ENCODE measurements around the gene NANP. TPM values are rescaled to one million over a fixed set of nuclear protein-coding genes. Genes with fewer than 3 reads are reported as not detected.
"Not testable (repeated sequence)": the region's sequence is repeated elsewhere in the genome, so short reads cannot be mapped to it uniquely, and the experiment has no call there.

The NANP gene
- total RNA-seq, 2 donors from 2014 or later, result 6.5 to 10.4 TPM

- no peaks in the 10 kb centered on the region for H3K36me3 Mint-ChIP-seq (ENCODE audit: low read depth)
- Histone ChIP-seq H3K27ac (ENCODE audit: low read depth, low read length) (no peak overlapping the region), H3K36me3 (ENCODE audit: control insufficient read depth, insufficient read depth, low read length) (no peaks in the 10 kb centered on the region), H3K9me3 (ENCODE audit: control insufficient read depth, low read length) (no peaks in the 10 kb centered on the region), H3K9ac (ENCODE audit: extremely low read depth, low read length, poor library complexity, severe bottlenecking) (no peak overlapping the region), H3K4me3 (ENCODE audit: low read length) (no peak overlapping the region), H3K4me1 (ENCODE audit: control insufficient read depth, insufficient read depth, low read length) (no peaks in the 10 kb centered on the region), H3K27me3 (ENCODE audit: control insufficient read depth, insufficient read depth, low read length, poor library complexity, severe bottlenecking) (no peaks in the 10 kb centered on the region)
- H3K9me3 Mint-ChIP-seq, result no peaks in the 10 kb centered on the region
- DNase-seq, result no peak
- no peak overlapping the region for H3K27ac Mint-ChIP-seq
- H3K4me1 Mint-ChIP-seq, result no peaks in the 10 kb centered on the region
- H3K27me3 Mint-ChIP-seq (ENCODE audit: insufficient read depth), result no peaks in the 10 kb centered on the region
- TF ChIP-seq CTCF (conservative IDR thresholded peaks at IDR 0.05), result no peak
- 92% methylated on average over 2 of the region's 2 CpGs; no CpG with 5 or more reads in 1 of the 2 experiments for WGBS, 2 experiments (ENCODE audit: insufficient coverage in 1 of 2, insufficient read length in 1 of 2)
- no peak overlapping the region for H3K4me3 Mint-ChIP-seq
Observed at GRCh38 chr20:25601659-25602058, 22.2 kb downstream of the NANP start.

- H3K4me3 Mint-ChIP-seq, result no peak overlapping the region
- no peaks in the 10 kb centered on the region for H3K27me3 Mint-ChIP-seq (ENCODE audit: insufficient read depth)
- 90 to 91% methylated on average over 7 to 10 of the region's 10 CpGs for WGBS, 2 experiments (ENCODE audit: insufficient coverage in 1 of 2, insufficient read length in 1 of 2)
- Histone ChIP-seq H3K27me3 (ENCODE audit: control insufficient read depth, insufficient read depth, low read length, poor library complexity, severe bottlenecking) (no peaks in the 10 kb centered on the region), H3K9ac (ENCODE audit: extremely low read depth, low read length, poor library complexity, severe bottlenecking) (no peak overlapping the region), H3K36me3 (ENCODE audit: control insufficient read depth, insufficient read depth, low read length) (no peaks in the 10 kb centered on the region), H3K4me1 (ENCODE audit: control insufficient read depth, insufficient read depth, low read length) (no peaks in the 10 kb centered on the region), H3K9me3 (ENCODE audit: control insufficient read depth, low read length) (no peaks in the 10 kb centered on the region), H3K27ac (ENCODE audit: low read depth, low read length) (no peak overlapping the region), H3K4me3 (ENCODE audit: low read length) (no peak overlapping the region)
- TF ChIP-seq CTCF (conservative IDR thresholded peaks at IDR 0.05), result no peak
- H3K4me1 Mint-ChIP-seq, result no peaks in the 10 kb centered on the region
- H3K27ac Mint-ChIP-seq, result no peak overlapping the region
- H3K36me3 Mint-ChIP-seq (ENCODE audit: low read depth), result no peaks in the 10 kb centered on the region
- DNase-seq, result no peak
- no peaks in the 10 kb centered on the region for H3K9me3 Mint-ChIP-seq
Observed at GRCh38 chr20:25600632-25601031, 23.2 kb downstream of the NANP start.

GRCh38 chr20:25592135-25592852, 31.5 kb downstream of the NANP start:
- Mint-ChIP-seq H3K27me3 (ENCODE audit: insufficient read depth) (no peaks in the 10 kb centered on the region), H3K4me3 (no peak overlapping the region), H3K27ac (no peak overlapping the region), H3K4me1 (peaks cover 5% of the 10 kb centered on the region), H3K9me3 (no peaks in the 10 kb centered on the region), H3K36me3 (ENCODE audit: low read depth) (no peaks in the 10 kb centered on the region)
- Histone ChIP-seq H3K9ac (ENCODE audit: extremely low read depth, low read length, poor library complexity, severe bottlenecking) (no peak overlapping the region), H3K27ac (ENCODE audit: low read depth, low read length) (no peak overlapping the region), H3K9me3 (ENCODE audit: control insufficient read depth, low read length) (no peaks in the 10 kb centered on the region), H3K4me3 (ENCODE audit: low read length) (no peak overlapping the region), H3K4me1 (ENCODE audit: control insufficient read depth, insufficient read depth, low read length) (no peaks in the 10 kb centered on the region), H3K27me3 (ENCODE audit: control insufficient read depth, insufficient read depth, low read length, poor library complexity, severe bottlenecking) (no peaks in the 10 kb centered on the region), H3K36me3 (ENCODE audit: control insufficient read depth, insufficient read depth, low read length) (no peaks in the 10 kb centered on the region)
- 75 to 90% methylated on average over 4 to 9 of the region's 9 CpGs for WGBS, 2 experiments (ENCODE audit: insufficient coverage in 1 of 2, insufficient read length in 1 of 2)
- no peak for DNase-seq
- no peak for TF ChIP-seq CTCF (conservative IDR thresholded peaks at IDR 0.05)

GRCh38 chr20:25590778-25591177, 33.0 kb downstream of the NANP start:
- not testable (repeated sequence) for H3K4me1 ChIP-seq (ENCODE audit: control insufficient read depth, insufficient read depth, low read length); H3K36me3 Mint-ChIP-seq (ENCODE audit: low read depth); H3K27ac ChIP-seq (ENCODE audit: low read depth, low read length); H3K9me3 ChIP-seq (ENCODE audit: control insufficient read depth, low read length); H3K9ac ChIP-seq (ENCODE audit: extremely low read depth, low read length, poor library complexity, severe bottlenecking); H3K27me3 ChIP-seq (ENCODE audit: control insufficient read depth, insufficient read depth, low read length, poor library complexity, severe bottlenecking); H3K4me3 Mint-ChIP-seq; H3K36me3 ChIP-seq (ENCODE audit: control insufficient read depth, insufficient read depth, low read length); H3K4me3 ChIP-seq (ENCODE audit: low read length); H3K4me1 Mint-ChIP-seq; H3K9me3 Mint-ChIP-seq; DNase-seq; H3K27me3 Mint-ChIP-seq (ENCODE audit: insufficient read depth); H3K27ac Mint-ChIP-seq
- 98 to 100% methylated on average over 1 to 4 of the region's 4 CpGs for WGBS, 2 experiments (ENCODE audit: insufficient coverage in 1 of 2, insufficient read length in 1 of 2)
